HG03108 (cell line): ENCODE results near the gene FNIP1.
"Not testable (repeated sequence)": the region's sequence is repeated elsewhere in the genome, so short reads cannot be mapped to it uniquely, and the experiment has no call there.

Experiments used
- ATAC-seq: cut with Tn5 transposase; IDR thresholded peaks from one replicate; pipeline ENCODE4 v1.9.1; 2021; ENCODE audit warnings: moderate library complexity; ENCODE audit not compliant: unreplicated experiment

Gene FNIP1

GRCh38 chr5:131754363-131754762, 42.5 kb downstream of the FNIP1 start:
- no peak for ATAC-seq

- no peak for ATAC-seq
Measured at GRCh38 chr5:131751506-131751905, 45.3 kb downstream of the FNIP1 start.

DNA sequence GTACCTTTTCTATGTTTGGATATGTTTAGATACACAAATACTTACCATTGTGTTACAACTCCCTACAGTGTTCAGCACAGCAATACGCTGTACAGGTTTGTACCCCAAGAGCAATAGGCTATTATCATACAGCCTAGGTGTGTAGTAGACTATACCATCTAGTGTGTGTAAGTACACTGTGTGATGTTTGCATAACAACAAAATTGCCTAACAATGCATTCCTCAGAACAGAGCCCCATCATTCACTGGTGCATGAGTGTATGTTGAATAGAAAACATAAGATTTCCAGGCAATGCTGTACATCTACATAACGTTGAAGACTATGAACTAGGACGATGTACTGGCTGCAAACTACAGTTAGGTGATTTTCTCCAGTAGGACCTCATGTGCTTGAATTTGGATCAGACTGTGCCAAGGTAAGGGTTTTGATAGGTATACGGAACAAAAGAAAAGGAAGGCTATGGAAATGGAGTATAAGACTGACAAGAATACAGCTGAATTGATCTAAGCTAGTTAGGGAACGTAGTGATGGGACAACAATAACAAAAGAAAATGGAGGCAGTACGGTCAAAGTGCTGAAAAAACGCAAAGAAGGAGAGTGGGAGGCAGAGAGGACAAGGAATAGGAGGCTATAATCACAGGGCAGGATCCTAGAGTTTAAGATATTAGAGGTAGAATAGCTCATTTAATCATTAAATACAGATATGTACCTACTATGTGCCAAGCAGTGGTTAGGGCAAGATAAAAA, 46.9 kb downstream of the FNIP1 start:
- no peak for ATAC-seq

DNA sequence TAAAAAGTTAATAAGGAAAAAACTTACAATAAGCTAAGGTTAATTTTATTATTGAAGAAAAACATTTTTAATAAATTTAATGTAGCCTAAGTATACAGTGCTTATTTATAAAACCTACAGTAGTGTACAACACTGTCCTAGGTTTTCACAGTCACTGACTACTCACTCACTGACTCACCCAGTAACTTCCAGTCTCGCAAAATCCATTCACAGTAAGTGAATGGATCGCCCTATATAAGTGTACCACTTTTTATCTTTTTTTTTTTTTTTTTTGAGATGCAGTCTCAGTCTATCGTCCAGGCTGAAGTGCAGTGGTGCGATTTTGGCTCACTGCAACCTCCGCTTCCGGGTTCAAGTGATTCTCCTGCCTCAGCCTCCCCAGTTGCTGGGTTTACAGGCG, 47.7 kb downstream of the FNIP1 start:
- no peak for ATAC-seq

DNA sequence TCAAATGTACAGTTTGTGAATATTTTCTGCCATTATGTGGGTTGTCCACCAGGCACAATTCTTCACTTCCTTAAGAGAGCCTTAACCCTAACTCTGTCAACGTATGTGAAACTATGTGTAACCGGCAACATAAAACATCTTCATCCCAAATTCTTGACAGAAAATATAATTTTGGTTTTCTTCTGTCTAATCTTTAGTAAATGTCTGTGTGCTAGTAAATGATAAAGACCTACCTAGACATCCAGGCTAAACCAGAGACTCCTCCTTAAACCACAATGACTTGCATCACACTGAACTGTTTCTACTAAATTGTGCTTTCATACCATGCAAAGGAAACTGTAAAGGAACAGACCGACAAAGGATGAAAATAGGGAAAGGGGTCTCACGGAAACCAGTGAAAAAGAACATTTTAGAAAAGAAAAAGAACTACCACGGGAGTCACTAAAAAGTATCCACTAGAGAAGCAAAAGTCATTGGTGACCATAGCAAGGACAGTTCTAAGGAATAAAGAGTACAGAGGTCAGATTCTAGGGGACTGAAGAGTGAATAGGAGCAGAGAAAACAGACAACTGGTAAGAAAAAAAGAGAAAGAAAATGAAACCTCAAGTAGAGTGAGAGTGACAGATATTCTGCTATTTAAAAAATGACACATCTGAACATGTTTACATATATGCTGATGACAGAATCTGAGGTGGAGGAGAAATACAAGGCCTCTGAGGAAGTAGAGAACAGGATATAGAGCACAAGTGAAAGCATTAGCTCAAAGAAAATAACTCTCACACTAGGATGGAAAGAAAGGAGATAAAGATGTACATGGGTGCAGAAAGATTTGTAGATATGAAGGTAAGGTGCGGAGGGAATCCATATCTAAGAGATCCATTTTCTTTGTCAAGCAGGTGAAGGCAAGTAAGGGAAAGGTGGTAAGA, 49.4 kb downstream of the FNIP1 start:
- ATAC-seq = peak; percentile 46

DNA sequence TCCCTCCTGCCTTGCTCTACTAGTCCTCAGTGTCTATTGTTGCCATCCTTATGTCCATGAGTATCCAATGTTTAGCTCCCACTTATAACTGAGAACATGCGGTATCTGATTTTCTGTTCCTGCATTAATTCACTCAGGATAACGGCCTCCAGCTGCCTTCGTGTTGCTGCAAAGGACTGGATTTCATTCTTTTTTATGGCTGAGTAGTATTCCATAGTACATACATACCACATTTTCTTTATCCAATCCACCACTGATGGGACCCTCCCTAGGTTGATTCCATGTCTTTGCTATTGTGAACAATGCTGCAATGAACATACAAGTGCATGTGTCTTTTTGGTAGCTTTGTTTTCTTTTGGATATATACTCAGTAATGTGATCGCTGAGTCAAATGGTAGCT, 50.4 kb downstream of the FNIP1 start:
- no peak for ATAC-seq

- no peak for ATAC-seq
Measured at GRCh38 chr5:131745703-131746102, 51.1 kb downstream of the FNIP1 start.

GRCh38 chr5:131745155-131745554, 51.7 kb downstream of the FNIP1 start:
- ATAC-seq = no peak

DNA sequence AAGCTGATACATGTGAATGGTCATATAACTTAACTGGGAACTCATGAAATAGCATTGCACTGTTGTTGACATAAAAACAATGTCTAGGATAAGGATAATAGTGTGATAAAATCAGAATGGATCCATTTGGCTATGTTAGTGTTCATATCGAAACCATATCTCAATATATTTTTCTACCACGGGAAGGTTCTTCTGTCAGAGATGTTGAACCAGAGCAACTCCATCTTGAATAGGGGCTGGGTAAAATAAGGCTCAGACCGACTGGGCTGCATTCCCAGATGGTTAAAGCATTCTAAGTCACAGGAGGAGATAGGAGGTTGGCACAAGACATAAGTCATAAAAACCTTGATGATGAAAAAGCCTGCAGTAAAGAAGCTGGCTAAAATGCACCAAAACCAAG, 56.3 kb downstream of the FNIP1 start:
- ATAC-seq = no peak

- ATAC-seq = no peak
Measured at GRCh38 chr5:131735393-131735792, 61.4 kb downstream of the FNIP1 start.

- not testable (repeated sequence) for ATAC-seq
Measured at GRCh38 chr5:131734939-131735338, 61.9 kb downstream of the FNIP1 start.

DNA sequence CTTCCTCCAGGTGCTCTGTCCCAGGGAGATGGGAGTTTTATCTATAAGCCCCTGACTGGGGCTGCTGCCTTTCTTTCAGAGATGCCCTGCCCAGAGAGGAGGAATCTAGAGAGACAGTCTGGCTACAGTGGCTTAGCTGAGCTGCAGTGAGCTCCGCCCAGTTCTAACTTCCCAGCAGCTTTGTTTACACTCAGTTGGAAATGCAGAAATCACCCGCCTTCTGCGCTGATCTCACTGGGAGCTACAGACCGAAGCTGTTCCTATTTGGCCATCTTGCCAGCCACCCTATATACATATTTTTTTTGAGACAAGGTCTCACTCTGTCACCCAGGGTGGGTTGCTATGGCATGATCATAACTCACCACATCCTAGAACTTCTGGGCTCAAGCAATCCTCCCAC, 67.5 kb downstream of the FNIP1 start:
- ATAC-seq = not testable (repeated sequence)

- ATAC-seq = not testable (repeated sequence)
Measured at GRCh38 chr5:131724089-131724488, 72.7 kb downstream of the FNIP1 start.

DNA sequence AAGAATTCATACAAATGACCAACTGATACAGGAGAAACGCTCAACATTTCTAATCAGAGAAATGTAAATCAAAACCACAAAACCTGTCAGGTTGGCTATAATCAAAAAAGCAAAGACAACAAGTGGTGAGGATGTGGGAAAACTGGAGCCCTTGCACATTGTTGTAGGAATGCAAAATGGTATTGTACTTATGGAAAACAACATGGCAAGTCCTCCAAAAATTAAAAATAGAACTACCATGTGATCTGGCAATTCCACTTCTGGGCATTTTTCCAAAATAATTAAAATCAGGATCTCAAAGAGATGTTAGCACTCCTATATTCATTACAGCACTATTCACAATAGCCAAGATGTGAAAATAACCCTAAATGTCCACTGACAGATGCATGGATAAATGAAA, 76.1 kb downstream of the FNIP1 start:
- ATAC-seq = no peak

DNA sequence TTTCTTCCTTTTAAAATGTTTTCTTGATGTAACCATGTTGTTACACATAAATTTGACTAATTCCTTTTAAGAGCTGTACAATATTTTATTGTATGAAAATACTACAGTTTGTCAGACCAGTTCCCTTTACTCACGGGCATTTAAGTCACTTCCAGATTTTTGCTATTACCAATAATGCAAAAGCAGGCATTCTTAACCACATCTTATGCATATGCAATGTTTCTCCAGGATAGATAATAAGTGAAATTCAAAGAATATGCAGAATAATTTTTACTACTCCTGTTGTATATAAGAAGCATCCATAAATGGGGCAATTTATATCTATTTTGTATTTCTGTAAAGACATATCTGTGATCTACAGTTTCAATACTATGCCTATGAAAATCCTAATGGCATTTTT, 77.3 kb downstream of the FNIP1 start:
- ATAC-seq = no peak

GRCh38 chr5:131718487-131719014, 78.3 kb downstream of the FNIP1 start:
- no peak for ATAC-seq

DNA sequence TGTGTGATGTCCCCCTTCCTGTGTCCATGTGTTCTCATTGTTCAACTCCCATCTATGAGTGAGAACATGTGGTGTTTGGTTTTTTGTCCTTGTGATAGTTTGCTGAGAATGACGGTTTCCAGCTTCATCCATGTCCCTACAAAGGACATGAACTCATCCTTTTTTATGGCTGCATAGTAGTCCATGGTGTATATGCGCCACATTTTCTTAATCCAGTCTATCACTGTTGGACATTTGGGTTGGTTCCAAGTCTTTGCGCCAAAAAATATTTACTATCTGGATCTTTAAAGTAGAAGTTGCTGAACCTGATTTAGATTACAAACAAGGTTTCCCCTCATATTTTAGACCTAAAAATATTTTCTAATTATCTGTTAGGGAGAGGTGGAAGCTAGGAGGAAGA, 79.7 kb downstream of the FNIP1 start:
- not testable (repeated sequence) for ATAC-seq

- no peak for ATAC-seq
Measured at GRCh38 chr5:131716650-131717049, 80.2 kb downstream of the FNIP1 start.

DNA sequence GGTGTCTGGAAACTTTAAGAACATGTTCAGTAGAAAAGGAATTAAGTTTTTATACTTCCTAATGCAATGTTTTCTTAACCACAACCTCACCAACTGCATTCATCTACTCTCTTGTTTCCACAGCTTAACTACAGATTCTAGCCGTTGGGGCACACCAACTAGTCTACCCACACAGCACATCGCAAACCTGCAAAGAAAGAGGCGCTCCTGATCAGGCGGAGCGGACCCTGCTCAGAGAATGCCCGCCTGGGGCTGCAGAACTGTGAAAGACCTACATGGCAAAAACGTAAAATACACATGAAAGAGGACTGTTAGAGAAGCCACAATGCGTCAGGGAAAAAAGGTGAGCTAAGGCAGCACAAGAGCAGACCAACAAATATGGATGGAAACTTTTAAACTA, 86.4 kb downstream of the FNIP1 start:
- no peak for ATAC-seq

DNA sequence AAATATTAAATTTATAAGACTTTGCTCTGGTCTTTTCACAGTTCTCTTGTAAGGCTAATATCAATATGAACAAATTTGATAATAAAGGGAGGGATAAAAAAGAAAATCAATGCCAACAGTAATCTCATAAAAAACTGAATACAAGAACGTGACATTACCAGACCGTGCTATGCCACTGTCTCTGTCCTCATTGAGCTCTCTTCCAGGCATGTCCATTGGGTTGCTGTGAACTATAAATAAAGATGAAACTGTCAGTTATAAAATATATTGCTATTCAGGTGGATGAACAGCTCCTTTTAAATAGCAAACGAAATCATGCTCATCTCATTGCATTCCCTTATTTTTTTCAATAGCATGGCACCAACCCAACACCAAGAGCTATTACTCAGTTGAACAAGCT, 87.8 kb downstream of the FNIP1 start:
- no peak for ATAC-seq

DNA sequence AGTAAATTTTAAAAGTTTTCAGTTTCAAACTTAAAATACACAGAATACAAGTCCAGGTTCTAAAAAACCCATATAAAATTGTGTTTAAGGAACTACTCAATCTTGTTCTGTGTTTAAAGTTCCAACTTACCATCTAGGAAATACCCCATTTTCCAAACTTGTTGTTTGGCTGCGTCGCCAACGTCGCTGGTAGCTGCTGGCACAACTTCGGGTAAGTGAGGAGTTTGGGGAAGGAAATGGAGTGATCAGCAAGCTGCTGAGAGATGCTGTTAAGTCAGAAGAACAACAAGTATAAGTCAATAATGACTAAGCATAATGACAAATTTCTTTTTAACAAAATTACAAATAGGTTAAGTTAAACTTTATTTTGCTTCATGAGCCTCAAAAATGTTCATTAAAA, 90.5 kb downstream of the FNIP1 start:
- no peak for ATAC-seq

DNA sequence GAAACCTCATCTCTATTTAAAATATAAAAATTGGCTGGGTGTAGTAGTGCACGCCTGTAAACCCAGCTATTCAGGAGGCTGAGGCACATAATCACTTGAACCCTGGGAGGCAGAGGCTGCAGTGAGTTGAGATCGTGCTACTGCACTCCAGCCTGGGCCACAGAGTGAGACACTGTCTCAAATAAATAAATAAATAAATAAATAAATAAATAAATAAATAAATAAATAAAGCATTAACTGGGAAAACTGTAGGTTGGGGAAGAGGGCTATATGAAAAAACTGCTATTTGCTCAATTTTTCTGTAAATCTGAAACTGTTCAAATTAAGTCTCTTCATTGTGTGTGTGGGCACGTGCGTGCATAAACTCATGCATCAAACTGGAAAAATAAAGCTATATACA, 101.9 kb downstream of the FNIP1 start:
- ATAC-seq = no peak
